K562 (cell line): Measurements from ENCODE around the gene CCDC74B. TPM values are rescaled to one million over a fixed set of nuclear protein-coding genes. Genes with fewer than 3 reads are reported as not detected.

ENCODE experiments used
- ARNT ChIP-seq, 2 experiments: fragments of 450-650 bp; IDR thresholded peaks; 2 replicates each; pipeline ENCODE4 v1.6.1; 2016; ENCODE audit warnings: mild to moderate bottlenecking in 1 of 2
- C11orf30 ChIP-seq: fragments of 450-650 bp; IDR thresholded peaks from 2 replicates; pipeline ENCODE4 v1.6.1; 2016; ENCODE audit warnings: low read depth, mild to moderate bottlenecking
- CREM ChIP-seq: IDR thresholded peaks from 2 replicates; pipeline ENCODE4 v1.6.1; 2014; ENCODE audit warnings: antibody characterized with exemption, low read depth
- FOS ChIP-seq: IDR thresholded peaks from 3 replicates; pipeline ENCODE4 v1.6.1; 2011; ENCODE audit not compliant: insufficient read length; ENCODE audit errors: extremely low read depth
- KDM5B ChIP-seq: fragments of 200-600 bp; sonication (generic); IDR thresholded peaks from 2 replicates; pipeline ENCODE4 v1.6.1; 2012; ENCODE audit warnings: low read depth, mild to moderate bottlenecking, moderate library complexity, low read length, control low read depth, inconsistent platforms; ENCODE audit not compliant: insufficient replicate concordance
- MTA1 ChIP-seq: fragments of 450-650 bp; IDR thresholded peaks from 2 replicates; pipeline ENCODE4 v1.6.1; 2017; ENCODE audit warnings: borderline replicate concordance
- MYC ChIP-seq, 2 experiments: fragments of 250-450 bp in 1 of 2; sonication (Bioruptor Pico) in 1 of 2; IDR thresholded peaks; 2 replicates each; pipeline versions ENCODE4 v1.5.1 to v1.6.1; 2012 to 2021; ENCODE audit warnings: low read depth in 2 of 2, borderline replicate concordance in 1 of 2, improper control_type of control experiment in 1 of 2, low read length in 1 of 2, mild to moderate bottlenecking in 1 of 2, moderate library complexity in 1 of 2
- NFRKB ChIP-seq: fragments of 450-650 bp; IDR thresholded peaks from 2 replicates; pipeline ENCODE4 v1.6.1; 2016; ENCODE audit warnings: low read depth
- NR4A1 ChIP-seq, 2 experiments: fragments of 250-450 bp in 1 of 2; fragments of 450-650 bp in 1 of 2; sonication (Bioruptor Pico) in 1 of 2; IDR thresholded peaks; 2 replicates each; pipeline versions ENCODE4 v1.4.0 to v1.6.1; 2016 to 2020; ENCODE audit warnings: mild to moderate bottlenecking in 2 of 2, missing compliant biosample characterization in 1 of 2, missing genetic modification characterization in 1 of 2, moderate library complexity in 1 of 2
- PHF20 ChIP-seq: fragments of 450-650 bp; IDR thresholded peaks from 2 replicates; pipeline ENCODE4 v1.6.1; 2018; ENCODE audit not compliant: partially characterized antibody
- PML ChIP-seq: IDR thresholded peaks from 2 replicates; pipeline ENCODE4 v1.6.1; 2012; ENCODE audit warnings: low read length, inconsistent platforms
- RBBP5 ChIP-seq: fragments of 200-600 bp; sonication (generic); IDR thresholded peaks from 2 replicates; pipeline ENCODE4 v1.6.1; 2012; ENCODE audit warnings: borderline replicate concordance, mild to moderate bottlenecking, low read length, control low read depth, inconsistent platforms; ENCODE audit not compliant: insufficient read depth, poor library complexity, severe bottlenecking
- RBFOX2 ChIP-seq: fragments of 200-400 bp; formaldehyde crosslinking; IDR thresholded peaks from 2 replicates; pipeline ENCODE4 v1.6.1; 2017; ENCODE audit warnings: low read depth, mild to moderate bottlenecking, low read length, moderate library complexity
- SREBF1 ChIP-seq: fragments of 150-350 bp; IDR thresholded peaks from 2 replicates; pipeline ENCODE4 v1.6.1; 2014; ENCODE audit warnings: antibody characterized with exemption, low read depth, low read length, borderline replicate concordance
- ZKSCAN1 ChIP-seq: fragments of 150-350 bp; IDR thresholded peaks from 2 replicates; pipeline ENCODE4 v1.6.1; 2016; ENCODE audit warnings: low read depth, low read length
- ZNF354B ChIP-seq: fragments of 250-450 bp; sonication (Bioruptor Pico); IDR thresholded peaks from 2 replicates; pipeline ENCODE4 v1.4.0; 2020
- polyA plus RNA-seq, 8 experiments: library from polyadenylated mRNA; depleted of rRNA in 4 of 8; stranded (reverse) in 5 of 8; unstranded in 3 of 8; fragments of >200 nt; fragmentation: Nextera tagmentation in 2 of 8; fragmentation: Illumina TruSeq in 1 of 8; extraction: Ambion mirVana in 2 of 8; extraction: Trizol in 1 of 8; gene quantifications; 2 replicates each; pipeline versions ENCODE4 v1.2.1 to v1.2.3, GENCODE V29; 2011 to 2014; ENCODE audit warnings: inconsistent platforms in 1 of 8, missing spikeins in 1 of 8
- total RNA-seq, 7 experiments: library from RNA; depleted of rRNA in 6 of 7; stranded (reverse); fragments of >200 nt in 6 of 7; fragmentation: Illumina TruSeq in 2 of 7; extraction: Trizol in 2 of 7; gene quantifications; 2 replicates each; pipeline versions ENCODE4 v1.2.1 to v1.2.3, GENCODE V29; 2011 to 2021; ENCODE audit warnings: low replicate concordance in 1 of 7
- TF ChIP-seq, protein P1 (sequence below), 2 experiments: fragments of 450-650 bp; IDR thresholded peaks; 2 replicates each; pipeline ENCODE4 v1.6.1; 2016
- TF ChIP-seq, protein P2 (sequence below): fragments of 450-650 bp; IDR thresholded peaks from 2 replicates; pipeline ENCODE4 v1.6.1; 2017; ENCODE audit warnings: antibody characterized with exemption, mild to moderate bottlenecking
- TF ChIP-seq, protein P3 (sequence below), 2 experiments: fragments of 200-800 bp in 1 of 2; sonication (Bioruptor generic) in 1 of 2; sonication (generic) in 1 of 2; formaldehyde crosslinking in 1 of 2; IDR thresholded peaks in 1 of 2; conservative IDR thresholded peaks in 1 of 2; 2 replicates each; pipeline versions ENCODE4 v1.5.0 to v1.6.1; 2016 to 2020; ENCODE audit warnings: missing compliant biosample characterization in 1 of 2, missing genetic modification characterization in 1 of 2, missing genetic modification reagents in 1 of 2
- TF ChIP-seq, protein P4 (sequence below): fragments of 250-450 bp; sonication (Bioruptor Pico); IDR thresholded peaks from 2 replicates; pipeline ENCODE4 v1.8.0; 2021; ENCODE audit warnings: borderline replicate concordance, mild to moderate bottlenecking, moderate library complexity; ENCODE audit not compliant: poor library complexity, severe bottlenecking

Gene CCDC74B
- total and polyA plus RNA-seq, 9 of the 15 experiments (the other 6 are each of a cell fraction or from before 2014, with no cell fraction given) = 0.04 to 1.5 (median 0.52) TPM; not detected in 1

DNA sequence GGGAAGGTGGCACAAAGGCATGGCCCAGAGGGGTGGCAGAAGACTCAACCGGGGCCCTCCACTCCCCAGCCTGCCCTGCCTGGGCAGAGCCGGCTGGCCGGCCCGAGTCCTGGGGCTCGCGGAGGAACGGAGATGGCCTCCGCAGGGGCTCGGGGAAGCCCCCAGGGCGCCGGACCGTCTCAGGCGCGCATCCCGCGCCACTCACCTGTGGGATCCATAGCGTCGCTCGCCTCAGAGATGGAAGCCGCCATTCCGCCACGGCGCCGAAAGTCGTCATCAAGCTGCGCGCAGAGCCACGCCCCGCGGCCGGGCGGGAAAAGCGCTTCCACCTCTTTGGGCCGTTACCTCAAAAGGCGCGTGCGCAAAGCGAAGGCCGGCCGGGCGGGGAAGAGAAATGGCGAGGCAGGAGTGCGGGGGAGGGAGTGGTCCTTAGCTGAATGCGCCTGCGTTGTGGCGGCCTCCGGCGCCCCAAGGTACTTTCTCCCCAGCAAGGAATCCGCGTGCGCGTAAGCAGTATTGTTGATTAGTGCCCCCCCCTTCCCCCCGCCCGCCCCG, 36.5 kb upstream of the CCDC74B start, which contains the start of gene SMPD4 (continued):
- TF ChIP-seq RBFOX2 (peak; percentile 92), PHF20 (peak; percentile 81), ZNF354B (CRISPR knock-in tag) (no peak), NR4A1 (CRISPR knock-in tag; IDR thresholded peaks at IDR 0.05) (no peak), NR4A1 (tag; IDR thresholded peaks at IDR 0.05) (no peak), CREM (peak; percentile 99), RBBP5 (peak; percentile 84), MYC (IDR thresholded peaks at IDR 0.05; ENCODE audit: low read depth, low read length) (peak; percentile 60; the same call in 1 of the 2 replicates), MYC (CRISPR knock-in tag; IDR thresholded peaks at IDR 0.05; ENCODE audit: borderline replicate concordance, low read depth) (no peak), NFRKB (peak; percentile 61; the same call in 1 of the 2 replicates), FOS (no peak), ZKSCAN1 (0 out of 2 replicates have a peak, but pooled peaks have one; percentile 16), C11orf30 (peak; percentile 99), ARNT (IDR thresholded peaks at IDR 0.05) (no peak), KDM5B (peak; percentile 41), PML (no peak; the same call in 1 of the 2 replicates), MTA1 (peak; percentile 97), SREBF1 (no peak)
- TF ChIP-seq, protein P1, sequence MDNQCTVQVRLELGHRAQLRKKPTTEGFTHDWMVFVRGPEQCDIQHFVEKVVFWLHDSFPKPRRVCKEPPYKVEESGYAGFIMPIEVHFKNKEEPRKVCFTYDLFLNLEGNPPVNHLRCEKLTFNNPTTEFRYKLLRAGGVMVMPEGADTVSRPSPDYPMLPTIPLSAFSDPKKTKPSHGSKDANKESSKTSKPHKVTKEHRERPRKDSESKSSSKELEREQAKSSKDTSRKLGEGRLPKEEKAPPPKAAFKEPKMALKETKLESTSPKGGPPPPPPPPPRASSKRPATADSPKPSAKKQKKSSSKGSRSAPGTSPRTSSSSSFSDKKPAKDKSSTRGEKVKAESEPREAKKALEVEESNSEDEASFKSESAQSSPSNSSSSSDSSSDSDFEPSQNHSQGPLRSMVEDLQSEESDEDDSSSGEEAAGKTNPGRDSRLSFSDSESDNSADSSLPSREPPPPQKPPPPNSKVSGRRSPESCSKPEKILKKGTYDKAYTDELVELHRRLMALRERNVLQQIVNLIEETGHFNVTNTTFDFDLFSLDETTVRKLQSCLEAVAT (IDR thresholded peaks at IDR 0.05) = peak in 1 of 2 experiments; percentile 66; a peak in 1 of 4 replicates
- TF ChIP-seq, protein P2, sequence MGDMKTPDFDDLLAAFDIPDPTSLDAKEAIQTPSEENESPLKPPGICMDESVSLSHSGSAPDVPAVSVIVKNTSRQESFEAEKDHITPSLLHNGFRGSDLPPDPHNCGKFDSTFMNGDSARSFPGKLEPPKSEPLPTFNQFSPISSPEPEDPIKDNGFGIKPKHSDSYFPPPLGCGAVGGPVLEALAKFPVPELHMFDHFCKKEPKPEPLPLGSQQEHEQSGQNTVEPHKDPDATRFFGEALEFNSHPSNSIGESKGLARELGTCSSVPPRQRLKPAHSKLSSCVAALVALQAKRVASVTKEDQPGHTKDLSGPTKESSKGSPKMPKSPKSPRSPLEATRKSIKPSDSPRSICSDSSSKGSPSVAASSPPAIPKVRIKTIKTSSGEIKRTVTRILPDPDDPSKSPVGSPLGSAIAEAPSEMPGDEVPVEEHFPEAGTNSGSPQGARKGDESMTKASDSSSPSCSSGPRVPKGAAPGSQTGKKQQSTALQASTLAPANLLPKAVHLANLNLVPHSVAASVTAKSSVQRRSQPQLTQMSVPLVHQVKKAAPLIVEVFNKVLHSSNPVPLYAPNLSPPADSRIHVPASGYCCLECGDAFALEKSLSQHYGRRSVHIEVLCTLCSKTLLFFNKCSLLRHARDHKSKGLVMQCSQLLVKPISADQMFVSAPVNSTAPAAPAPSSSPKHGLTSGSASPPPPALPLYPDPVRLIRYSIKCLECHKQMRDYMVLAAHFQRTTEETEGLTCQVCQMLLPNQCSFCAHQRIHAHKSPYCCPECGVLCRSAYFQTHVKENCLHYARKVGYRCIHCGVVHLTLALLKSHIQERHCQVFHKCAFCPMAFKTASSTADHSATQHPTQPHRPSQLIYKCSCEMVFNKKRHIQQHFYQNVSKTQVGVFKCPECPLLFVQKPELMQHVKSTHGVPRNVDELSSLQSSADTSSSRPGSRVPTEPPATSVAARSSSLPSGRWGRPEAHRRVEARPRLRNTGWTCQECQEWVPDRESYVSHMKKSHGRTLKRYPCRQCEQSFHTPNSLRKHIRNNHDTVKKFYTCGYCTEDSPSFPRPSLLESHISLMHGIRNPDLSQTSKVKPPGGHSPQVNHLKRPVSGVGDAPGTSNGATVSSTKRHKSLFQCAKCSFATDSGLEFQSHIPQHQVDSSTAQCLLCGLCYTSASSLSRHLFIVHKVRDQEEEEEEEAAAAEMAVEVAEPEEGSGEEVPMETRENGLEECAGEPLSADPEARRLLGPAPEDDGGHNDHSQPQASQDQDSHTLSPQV = no peak
- TF ChIP-seq, protein P3, sequence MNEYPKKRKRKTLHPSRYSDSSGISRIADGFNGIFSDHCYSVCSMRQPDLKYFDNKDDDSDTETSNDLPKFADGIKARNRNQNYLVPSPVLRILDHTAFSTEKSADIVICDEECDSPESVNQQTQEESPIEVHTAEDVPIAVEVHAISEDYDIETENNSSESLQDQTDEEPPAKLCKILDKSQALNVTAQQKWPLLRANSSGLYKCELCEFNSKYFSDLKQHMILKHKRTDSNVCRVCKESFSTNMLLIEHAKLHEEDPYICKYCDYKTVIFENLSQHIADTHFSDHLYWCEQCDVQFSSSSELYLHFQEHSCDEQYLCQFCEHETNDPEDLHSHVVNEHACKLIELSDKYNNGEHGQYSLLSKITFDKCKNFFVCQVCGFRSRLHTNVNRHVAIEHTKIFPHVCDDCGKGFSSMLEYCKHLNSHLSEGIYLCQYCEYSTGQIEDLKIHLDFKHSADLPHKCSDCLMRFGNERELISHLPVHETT (CRISPR knock-in tag; conservative IDR thresholded peaks at IDR 0.05 in 1 of 2, IDR thresholded peaks at IDR 0.05 in 1 of 2) = no peak; a peak in 1 of 4 replicates
- TF ChIP-seq, protein P4, sequence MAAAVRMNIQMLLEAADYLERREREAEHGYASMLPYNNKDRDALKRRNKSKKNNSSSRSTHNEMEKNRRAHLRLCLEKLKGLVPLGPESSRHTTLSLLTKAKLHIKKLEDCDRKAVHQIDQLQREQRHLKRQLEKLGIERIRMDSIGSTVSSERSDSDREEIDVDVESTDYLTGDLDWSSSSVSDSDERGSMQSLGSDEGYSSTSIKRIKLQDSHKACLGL (CRISPR knock-in tag) = peak; percentile 87
